Activated naive CD4-positive, alpha-beta T cell treated with Interleukin-2 at 50 U/mL for 16 hours (primary cell): ENCODE results near the gene SERPING1.

Source experiments
- DNase-seq: peaks from one replicate; pipeline ENCODE4 v3.0.0-alpha.2; 2020

The SERPING1 gene

DNA sequence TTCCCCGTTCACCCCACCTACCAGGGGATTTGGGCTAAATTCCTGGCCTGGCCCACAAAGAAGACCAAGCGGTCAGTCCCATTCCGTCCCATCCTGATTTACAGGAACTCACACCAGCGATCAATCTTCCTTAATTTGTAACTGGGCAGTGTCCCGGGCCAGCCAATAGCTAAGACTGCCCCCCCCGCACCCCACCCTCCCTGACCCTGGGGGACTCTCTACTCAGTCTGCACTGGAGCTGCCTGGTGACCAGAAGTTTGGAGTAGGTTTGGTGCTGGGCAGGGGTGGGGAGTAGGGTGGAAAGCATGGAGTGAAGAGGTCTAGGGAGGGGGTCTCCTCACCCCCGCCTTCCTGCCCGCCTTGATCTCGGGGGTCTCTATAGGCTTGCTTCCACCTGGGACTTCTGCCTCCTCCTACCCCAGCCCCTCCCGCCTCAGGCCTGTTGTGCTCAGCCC, at the start of gene SERPING1:
SERPING1 (plus strand) TSS at position 225 of the 455 bp plus-strand sequence. CDS start 586 bp downstream, outside the sequence.
- DNase-seq, result no peak

DNA sequence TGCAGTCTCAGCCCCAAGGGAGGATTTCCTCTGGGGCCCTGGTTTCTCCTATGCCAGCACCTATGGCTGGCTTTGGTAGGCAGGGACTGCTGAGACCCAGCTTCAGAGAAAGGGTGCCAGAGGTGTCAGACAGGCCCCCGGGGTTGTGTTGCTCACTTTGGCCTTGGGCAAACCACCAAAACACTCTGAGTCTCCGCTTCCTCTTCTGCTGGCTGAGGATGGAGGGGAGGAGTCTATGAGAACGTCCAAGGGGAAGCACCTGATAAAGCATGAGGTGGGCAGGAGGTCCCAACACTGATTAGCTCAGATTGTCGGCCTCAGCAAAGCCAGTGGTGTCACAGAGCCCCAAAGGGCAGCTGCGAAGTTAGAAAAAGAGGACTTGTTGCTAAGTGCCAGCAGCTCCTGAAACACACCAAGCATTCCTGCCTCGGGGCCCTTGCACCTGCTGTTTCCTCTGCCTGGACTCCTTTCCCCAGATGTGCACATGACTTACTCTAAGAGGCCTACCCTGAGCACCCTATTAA, 49.6 kb upstream of the SERPING1 start:
- no peak for DNase-seq

DNA sequence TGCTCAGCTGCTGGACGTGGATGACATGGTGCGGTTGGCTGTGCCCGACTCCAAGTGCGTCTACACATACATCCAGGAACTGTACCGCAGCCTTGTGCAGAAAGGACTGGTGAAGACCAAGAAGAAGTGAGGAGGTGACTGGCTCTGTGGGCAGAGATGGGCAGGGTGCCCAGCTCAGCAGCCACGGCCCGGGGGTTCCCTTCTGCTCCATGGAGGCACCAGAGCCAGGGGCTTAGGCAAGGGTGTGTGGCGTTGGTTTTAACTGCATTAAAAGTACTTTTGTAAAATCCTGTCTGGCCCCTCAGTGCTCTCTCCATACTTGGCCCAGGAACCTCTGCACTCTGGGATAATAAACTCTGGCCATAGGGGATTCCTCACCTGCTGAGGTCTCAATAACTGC, 47.5 kb upstream of the SERPING1 start:
- no peak for DNase-seq

GRCh38 chr11:57551941-57552340, 45.5 kb upstream of the SERPING1 start:
- DNase-seq, result no peak

DNA sequence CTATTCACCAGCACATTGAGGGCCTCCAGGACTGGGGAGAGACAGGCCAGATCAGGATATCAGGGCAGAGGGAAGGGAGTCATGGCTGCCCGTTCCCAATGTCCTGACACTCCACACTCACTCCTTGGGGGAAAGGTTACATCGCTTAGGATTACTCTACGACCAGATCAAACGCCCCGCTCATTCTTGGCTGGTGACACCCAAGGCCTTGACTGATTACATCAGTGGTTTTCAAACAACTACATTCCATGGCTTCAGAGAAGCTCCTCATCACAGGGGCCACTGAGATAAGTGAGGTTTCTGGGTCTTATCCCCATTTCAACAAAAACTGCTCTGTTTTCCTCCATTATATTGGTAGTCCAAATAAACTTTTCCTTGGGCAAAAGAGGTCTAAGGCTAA, 45.0 kb upstream of the SERPING1 start:
- no peak for DNase-seq

GRCh38 chr11:57555393-57555792, 42.1 kb upstream of the SERPING1 start:
- DNase-seq, result no peak

DNA sequence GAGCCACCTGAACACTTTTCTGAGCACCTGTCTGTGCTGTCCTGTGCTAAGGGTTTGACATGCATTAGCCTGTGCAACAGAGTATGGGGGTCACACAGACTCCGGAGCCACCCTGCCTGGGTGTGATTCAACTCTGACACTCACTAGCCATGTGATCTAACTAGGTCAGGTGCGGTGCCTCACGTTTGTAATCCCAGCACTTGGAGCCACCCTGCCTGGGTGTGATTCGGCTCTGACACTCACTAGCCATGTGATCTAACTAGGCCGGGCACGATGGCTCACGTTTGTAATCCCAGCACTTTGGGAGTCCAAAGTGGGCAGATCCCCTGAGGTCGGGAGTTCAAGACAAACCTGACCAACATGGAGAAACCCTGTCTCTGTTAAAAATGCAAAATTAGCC, 41.4 kb upstream of the SERPING1 start:
- no peak for DNase-seq

DNA sequence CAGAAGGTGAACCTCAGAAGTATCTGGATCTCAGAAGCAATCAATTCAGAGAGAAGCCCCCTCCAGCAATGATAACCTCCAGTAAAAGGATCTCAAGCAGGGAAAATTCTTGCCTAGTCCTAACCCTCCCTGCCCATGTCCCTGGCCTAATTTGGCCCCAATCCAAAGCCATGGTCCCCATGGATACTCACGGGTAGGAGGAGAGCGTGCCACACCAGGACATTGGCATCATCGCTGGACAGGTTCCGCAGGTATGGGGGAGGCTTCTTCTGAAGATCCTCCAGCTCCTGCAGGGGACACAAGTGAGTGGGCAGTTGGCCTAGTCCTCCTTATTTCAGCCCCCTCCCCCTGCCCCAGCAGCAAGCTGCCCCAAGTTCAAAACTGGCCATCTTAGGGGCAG, 37.3 kb upstream of the SERPING1 start:
- DNase-seq, result no peak

GRCh38 chr11:57562596-57562995, 34.9 kb upstream of the SERPING1 start:
- DNase-seq, result no peak

GRCh38 chr11:57566005-57566904, 31.2 kb upstream of the SERPING1 start:
- DNase-seq, result peak; percentile 31

DNA sequence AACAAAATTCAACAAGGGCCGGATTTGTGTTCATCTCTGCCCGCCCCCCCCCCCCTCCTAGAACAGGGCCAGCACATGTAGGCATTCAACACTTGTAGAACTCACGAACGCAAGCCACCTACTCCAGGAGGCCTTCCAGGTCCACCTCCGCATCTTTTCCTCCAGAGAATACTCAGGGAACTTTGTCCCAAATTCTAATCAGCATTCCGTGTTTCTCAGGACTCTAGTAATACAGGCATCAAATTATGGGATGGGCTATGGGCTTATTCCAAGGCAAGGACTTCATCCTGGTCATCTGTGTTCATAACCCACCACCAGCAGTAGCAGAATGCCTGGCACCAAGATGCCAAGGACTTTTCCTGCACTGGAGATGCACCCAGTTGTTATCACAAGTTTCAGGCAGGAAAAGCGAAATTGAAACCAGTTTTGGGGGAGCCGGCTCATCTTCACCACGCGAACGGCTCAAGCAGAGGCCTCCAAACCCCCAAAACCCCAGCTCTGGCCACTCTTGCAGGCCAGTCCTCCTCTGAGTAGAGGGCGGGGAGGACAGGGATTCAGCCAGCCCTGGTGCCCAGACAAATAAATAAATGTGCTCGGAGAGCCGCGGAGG, 30.5 kb upstream of the SERPING1 start:
- no peak for DNase-seq

DNA sequence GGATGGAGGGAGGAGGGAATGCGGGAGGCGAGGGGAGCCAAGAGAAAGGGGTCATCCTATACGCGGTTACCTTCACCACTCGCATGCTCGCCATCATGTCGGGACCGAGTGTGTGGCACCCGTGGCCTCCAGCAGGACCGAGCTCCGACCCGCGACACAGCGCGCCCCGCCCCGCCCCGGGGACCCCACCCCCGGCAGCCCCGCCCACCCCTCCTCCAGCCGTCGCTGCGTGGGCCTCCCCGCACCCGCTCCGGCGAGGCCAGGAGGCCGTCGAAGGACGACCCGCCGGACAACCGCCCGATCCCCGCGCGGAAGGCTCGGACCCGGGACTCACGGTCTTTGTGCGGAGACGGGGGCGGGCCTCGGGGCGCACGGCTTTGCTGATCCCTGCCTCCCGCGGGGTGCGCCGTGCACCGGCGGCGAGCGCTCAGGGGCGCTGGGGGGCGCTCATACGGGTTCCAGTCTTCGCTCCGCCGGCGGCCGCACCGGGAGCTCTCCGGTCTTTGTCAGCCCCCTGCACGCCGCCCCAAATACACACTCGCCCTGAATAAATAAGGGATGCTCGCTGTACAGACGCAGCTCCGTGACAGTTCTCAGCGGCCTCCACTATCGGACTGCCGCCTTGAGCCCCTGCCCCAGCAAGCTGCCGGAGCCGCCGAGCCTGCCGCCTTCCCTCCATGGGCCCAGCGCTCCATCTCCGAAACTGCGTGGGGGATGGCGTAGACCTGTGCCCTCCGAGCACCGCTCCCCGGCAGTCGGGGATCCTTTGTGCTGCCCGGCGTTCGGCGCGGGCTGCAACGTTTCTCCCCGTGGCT, 29.8 kb upstream of the SERPING1 start, which contains the start of gene UBE2L6:
UBE2L6 (minus strand) TSS at position 158 of the 815 bp plus-strand sequence; CDS start at position 97, 61 bp downstream.
- DNase-seq, result peak; percentile 90

- no peak for DNase-seq
Observed at GRCh38 chr11:57568330-57568766, 29.1 kb upstream of the SERPING1 start.

DNA sequence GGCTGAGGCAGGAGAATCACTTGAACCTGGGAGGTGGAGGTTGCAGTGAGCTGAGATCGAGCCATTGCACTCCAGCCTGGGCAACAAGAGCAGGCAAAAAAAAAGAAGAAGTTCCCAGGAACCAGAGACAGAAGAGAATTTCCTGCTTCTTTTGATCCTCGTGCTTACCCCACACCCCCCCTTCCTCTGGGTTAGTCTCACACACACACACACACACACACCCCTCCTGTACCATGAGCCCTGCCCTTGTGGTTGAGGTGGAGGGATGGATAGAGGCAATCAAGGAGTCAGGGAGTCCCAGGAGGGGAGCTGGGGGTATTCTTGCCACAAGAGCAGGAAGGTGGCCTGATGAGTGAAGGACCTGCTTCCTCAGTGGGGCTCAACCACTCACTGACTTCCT, 25.9 kb upstream of the SERPING1 start:
- no peak for DNase-seq

DNA sequence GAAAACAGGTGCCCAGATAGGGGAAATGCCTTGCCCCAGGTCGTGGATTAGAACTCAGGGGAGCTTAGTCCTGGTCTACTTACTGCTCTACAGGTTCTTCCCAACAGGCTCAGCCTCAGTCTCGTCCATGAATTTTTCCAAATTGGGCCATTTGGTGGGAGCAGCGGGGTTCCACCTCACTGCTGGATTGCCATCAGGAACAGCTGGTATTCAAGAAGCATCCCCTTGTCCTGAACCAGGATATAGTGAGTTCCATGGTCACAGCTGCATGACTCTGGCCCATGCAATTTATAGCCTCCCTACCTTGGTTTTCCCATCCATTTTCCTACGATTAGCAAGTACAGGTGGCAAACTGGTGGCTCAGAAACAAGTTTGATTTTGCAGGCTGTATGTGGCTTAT, 23.4 kb upstream of the SERPING1 start:
- DNase-seq, result no peak

- no peak for DNase-seq
Observed at GRCh38 chr11:57584341-57584740, 13.1 kb upstream of the SERPING1 start.

- DNase-seq, result no peak
Observed at GRCh38 chr11:57585301-57585700, 12.2 kb upstream of the SERPING1 start.

GRCh38 chr11:57586711-57587245, 10.7 kb upstream of the SERPING1 start:
- no peak for DNase-seq

DNA sequence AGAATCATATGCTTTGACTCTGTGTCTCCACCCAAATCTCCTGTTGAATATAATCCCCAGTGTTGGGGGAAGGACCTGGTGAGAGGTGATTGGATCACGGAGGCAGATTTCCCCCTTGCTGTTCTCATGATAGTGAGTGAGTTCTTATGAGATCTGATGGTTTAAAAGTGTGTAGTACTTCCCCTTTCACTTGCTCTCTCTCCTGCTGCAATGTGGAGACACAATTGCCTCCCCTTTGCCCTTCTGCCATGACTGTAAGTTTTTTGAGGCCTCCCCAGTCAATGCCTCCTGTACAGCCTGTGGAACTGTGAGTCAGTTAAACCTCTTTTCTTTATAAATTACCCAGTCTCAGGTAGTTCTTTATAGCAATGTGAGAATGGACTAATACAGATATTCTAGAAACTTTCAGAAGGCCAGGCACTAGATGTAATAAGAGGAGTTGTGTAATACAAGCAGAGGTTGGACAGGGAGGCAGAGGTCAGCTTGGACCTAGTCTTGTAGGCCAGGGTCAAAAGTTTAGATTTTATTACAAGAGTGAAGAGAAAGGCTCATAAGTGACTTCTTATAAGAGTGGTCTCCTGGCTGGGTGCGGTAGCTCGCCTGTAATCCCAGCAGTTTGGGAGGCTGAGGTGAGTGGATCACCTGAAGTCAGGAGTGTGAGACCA, 9.3 kb upstream of the SERPING1 start:
- DNase-seq, result no peak

DNA sequence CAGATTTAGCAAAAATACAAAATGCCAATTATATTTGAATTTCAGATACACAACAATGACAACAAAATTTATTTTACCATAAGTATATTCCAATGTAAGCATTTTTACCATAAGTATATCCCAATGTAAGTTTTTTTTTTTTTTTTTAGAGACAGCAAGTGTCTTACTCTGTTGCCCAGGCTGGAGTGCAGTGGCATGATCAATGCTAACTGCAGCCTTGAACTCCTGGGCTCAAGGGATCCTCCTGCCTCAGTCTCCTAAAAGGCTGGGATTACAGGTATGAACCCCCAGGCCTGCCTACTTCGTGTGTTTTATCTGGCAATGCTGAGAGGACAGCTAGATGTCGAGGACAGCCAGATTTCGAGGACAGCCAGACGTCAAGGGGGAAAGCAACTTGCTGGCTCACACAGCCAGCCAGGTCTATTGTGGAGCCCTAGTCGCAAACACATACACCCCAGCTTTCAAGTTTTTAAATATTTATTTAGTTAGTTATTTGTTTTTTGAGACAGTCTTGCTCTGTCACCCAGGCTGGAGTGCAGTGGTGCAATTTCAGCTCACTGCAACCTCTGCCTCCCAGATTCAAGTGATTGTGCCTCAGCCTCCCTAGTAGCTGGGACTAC, 1.1 kb upstream of the SERPING1 start:
- no peak for DNase-seq
